OCI-LY1 (cell line): ENCODE data around the gene CPAMD8.

Experiments used
- H2AFZ ChIP-seq: fragments of 200-600 bp; sonication (generic), shearing (Covaris generic); 2 replicates; pipeline ENCODE4 v1.6.0; 2014; ENCODE audit warnings: antibody characterized with exemption, mild to moderate bottlenecking, low read length
- H3F3A ChIP-seq: fragments of 200-600 bp; sonication (generic), shearing (Covaris generic); 2 replicates; pipeline ENCODE4 v1.6.0; 2014; ENCODE audit warnings: mild to moderate bottlenecking, antibody characterized with exemption, low read length, moderate library complexity; ENCODE audit not compliant: insufficient read depth
- H3K27ac ChIP-seq: fragments of 200-600 bp; sonication (generic); 2 replicates; pipeline ENCODE4 v1.5.1; 2014; ENCODE audit warnings: low read length, mixed run types, mild to moderate bottlenecking, low read depth; ENCODE audit not compliant: poor library complexity, severe bottlenecking
- H3K27me3 ChIP-seq: fragments of 200-600 bp; sonication (generic); 2 replicates; pipeline ENCODE4 v1.6.0; 2014; ENCODE audit warnings: antibody characterized with exemption, mild to moderate bottlenecking, low read length, moderate library complexity; ENCODE audit not compliant: insufficient read depth
- H3K36me3 ChIP-seq: fragments of 200-600 bp; sonication (generic); 2 replicates; pipeline ENCODE4 v1.6.1; 2014; ENCODE audit warnings: mild to moderate bottlenecking, antibody characterized with exemption, low read length, moderate library complexity, mixed read lengths; ENCODE audit not compliant: insufficient read depth
- H3K4me1 ChIP-seq: fragments of 200-600 bp; sonication (generic); 2 replicates; pipeline ENCODE4 v1.5.1; 2014; ENCODE audit warnings: mild to moderate bottlenecking, low read length, moderate library complexity; ENCODE audit not compliant: insufficient read depth, severe bottlenecking
- H3K4me2 ChIP-seq: fragments of 200-600 bp; sonication (generic), shearing (Covaris generic); 2 replicates; pipeline ENCODE4 v1.6.1; 2014; ENCODE audit warnings: low read length
- H3K4me3 ChIP-seq: fragments of 200-600 bp; sonication (generic); 2 replicates; pipeline ENCODE4 v1.5.1; 2014; ENCODE audit warnings: low read length, low read depth, mild to moderate bottlenecking, mixed read lengths; ENCODE audit not compliant: poor library complexity, severe bottlenecking
- H3K79me2 ChIP-seq: fragments of 200-600 bp; shearing (Covaris generic); 2 replicates; pipeline ENCODE4 v1.6.1; 2016; ENCODE audit warnings: mixed run types, low read length, mixed read lengths; ENCODE audit not compliant: insufficient read depth
- H3K9ac ChIP-seq: fragments of 200-600 bp; sonication (generic), shearing (Covaris generic); 2 replicates; pipeline ENCODE4 v1.6.1; 2014; ENCODE audit warnings: mild to moderate bottlenecking, low read length, mixed read lengths
- H3K9me2 ChIP-seq: fragments of 200-600 bp; sonication (generic), shearing (Covaris generic); 2 replicates; pipeline ENCODE4 v1.6.1; 2014; ENCODE audit warnings: low read depth, mild to moderate bottlenecking, low read length, mixed read lengths
- H3K9me3 ChIP-seq: fragments of 200-600 bp; shearing (Covaris generic); 2 replicates; pipeline ENCODE4 v1.6.1; 2014; ENCODE audit warnings: low read length, mixed read lengths
- H4K20me1 ChIP-seq: fragments of 200-600 bp; sonication (generic), shearing (Covaris generic); 2 replicates; pipeline ENCODE4 v1.6.0; 2016; ENCODE audit warnings: mild to moderate bottlenecking, low read length; ENCODE audit not compliant: insufficient read depth
- CTCF ChIP-seq: fragments of 200-600 bp; sonication (generic), shearing (Covaris generic); IDR thresholded peaks from 2 replicates; pipeline ENCODE4 v1.5.1; 2017; ENCODE audit warnings: mild to moderate bottlenecking, antibody characterized with exemption, low read length, moderate library complexity, mixed read lengths
- EZH2 ChIP-seq: fragments of 200-600 bp; sonication (generic), shearing (Covaris generic); IDR thresholded peaks from 2 replicates; pipeline ENCODE4 v1.8.0; 2017; ENCODE audit warnings: borderline replicate concordance, mixed run types, mild to moderate bottlenecking, antibody characterized with exemption, low read length, moderate library complexity, mixed read lengths

The CPAMD8 gene

GRCh38 chr19:16867211-16867610 lies 159.4 kb downstream of the CPAMD8 start:
- Histone ChIP-seq H3K27ac (no peak overlapping the region), H3K4me1 (no peaks in the 10 kb centered on the region), H3K9ac (no peak overlapping the region), H3K9me2 (no peaks in the 10 kb centered on the region), H4K20me1 (no peaks in the 10 kb centered on the region), H3K27me3 (no peaks in the 10 kb centered on the region), H3K36me3 (peaks cover 66% of the 10 kb centered on the region), H3K79me2 (no peaks in the 10 kb centered on the region), H3K4me3 (no peak overlapping the region), H3F3A (no peaks in the 10 kb centered on the region), H3K9me3 (no peaks in the 10 kb centered on the region), H3K4me2 (no peak overlapping the region), H2AFZ (no peak overlapping the region)
- TF ChIP-seq EZH2 (no peak), CTCF (no peak)

GRCh38 chr19:16862826-16863415 lies 163.7 kb downstream of the CPAMD8 start:
- Histone ChIP-seq H4K20me1 (no peaks in the 10 kb centered on the region), H3K4me1 (no peaks in the 10 kb centered on the region), H3K9me2 (no peaks in the 10 kb centered on the region), H3K4me3 (no peak overlapping the region), H3K79me2 (no peaks in the 10 kb centered on the region), H3K9me3 (no peaks in the 10 kb centered on the region), H3K27me3 (no peaks in the 10 kb centered on the region), H2AFZ (no peak overlapping the region), H3K4me2 (no peak overlapping the region), H3F3A (no peaks in the 10 kb centered on the region), H3K36me3 (peaks cover 44% of the 10 kb centered on the region), H3K9ac (no peak overlapping the region), H3K27ac (no peak overlapping the region)
- TF ChIP-seq CTCF (no peak), EZH2 (no peak)

GRCh38 chr19:16861834-16862233 lies 164.8 kb downstream of the CPAMD8 start:
- no peaks in the 10 kb centered on the region for H3K4me1 ChIP-seq
- H2AFZ ChIP-seq, result no peak overlapping the region
- no peaks in the 10 kb centered on the region for H3K9me3 ChIP-seq
- no peak overlapping the region for H3K27ac ChIP-seq
- no peak overlapping the region for H3K4me3 ChIP-seq
- no peaks in the 10 kb centered on the region for H3F3A ChIP-seq
- H3K4me2 ChIP-seq, result no peak overlapping the region
- no peak overlapping the region for H3K9ac ChIP-seq
- H3K9me2 ChIP-seq, result no peaks in the 10 kb centered on the region
- no peaks in the 10 kb centered on the region for H3K79me2 ChIP-seq
- H3K27me3 ChIP-seq, result no peaks in the 10 kb centered on the region
- no peaks in the 10 kb centered on the region for H4K20me1 ChIP-seq
- H3K36me3 ChIP-seq, result peaks cover 34% of the 10 kb centered on the region
- TF ChIP-seq EZH2 (no peak), CTCF (no peak)
